H9 (cell line): ENCODE measurements around the gene TRIM67. TPM values are rescaled to one million over a fixed set of nuclear protein-coding genes. Genes with fewer than 3 reads are reported as not detected.

Experiments used
- DNase-seq: peaks from one replicate; pipeline ENCODE4 v3.0.0-alpha.2; 2017
- H2AFZ ChIP-seq: one replicate; pipeline ENCODE4 v1.6.1; 2013; ENCODE audit warnings: mild to moderate bottlenecking, low read length, control low read depth, moderate library complexity
- H2AK5ac ChIP-seq: 2 replicates; pipeline ENCODE4 v1.6.1; 2013; ENCODE audit warnings: low read length, control low read depth, mixed read lengths; ENCODE audit not compliant: insufficient read length
- H2BK120ac ChIP-seq: one replicate; pipeline ENCODE4 v1.6.1; 2013; ENCODE audit warnings: low read depth, mild to moderate bottlenecking, low read length, control low read depth, inconsistent platforms; ENCODE audit not compliant: poor library complexity, severe bottlenecking
- H2BK12ac ChIP-seq: 2 replicates; pipeline ENCODE4 v1.6.1; 2013; ENCODE audit warnings: low read length, control low read depth, mixed read lengths, low read depth; ENCODE audit not compliant: insufficient read length
- H2BK15ac ChIP-seq: 2 replicates; pipeline ENCODE4 v1.6.1; 2013; ENCODE audit warnings: low read depth, low read length, control low read depth
- H2BK20ac ChIP-seq: one replicate; pipeline ENCODE4 v1.6.1; 2013; ENCODE audit warnings: low read depth, mild to moderate bottlenecking, low read length, control low read depth, inconsistent platforms; ENCODE audit not compliant: poor library complexity, severe bottlenecking
- H2BK5ac ChIP-seq: 2 replicates; pipeline ENCODE4 v1.6.1; 2013; ENCODE audit warnings: low read length, control low read depth, mixed read lengths; ENCODE audit not compliant: insufficient read length
- H3K14ac ChIP-seq: 2 replicates; pipeline ENCODE4 v1.6.1; 2013; ENCODE audit warnings: low read length, control low read depth; ENCODE audit not compliant: insufficient read depth
- H3K18ac ChIP-seq: 2 replicates; pipeline ENCODE4 v1.6.1; 2013; ENCODE audit warnings: low read depth, mild to moderate bottlenecking, mixed read lengths, low read length, control low read depth; ENCODE audit not compliant: insufficient read length
- H3K23ac ChIP-seq: 2 replicates; pipeline ENCODE4 v1.6.1; 2013; ENCODE audit warnings: low read length, control low read depth, mixed read lengths, low read depth; ENCODE audit not compliant: insufficient read length
- H3K23me2 ChIP-seq: 2 replicates; pipeline ENCODE4 v1.6.1; 2013; ENCODE audit warnings: low read depth, mild to moderate bottlenecking, mixed read lengths, low read length, control low read depth; ENCODE audit not compliant: insufficient read length, poor library complexity, severe bottlenecking
- H3K27ac ChIP-seq: 2 replicates; pipeline ENCODE4 v1.5.1; 2013; ENCODE audit warnings: low read length, control low read depth, mixed read lengths, low read depth; ENCODE audit not compliant: insufficient read length
- H3K27me3 ChIP-seq: 2 replicates; pipeline ENCODE4 v1.6.1; 2013; ENCODE audit warnings: low read length, control low read depth, inconsistent platforms; ENCODE audit not compliant: insufficient read depth
- H3K4ac ChIP-seq: 2 replicates; pipeline ENCODE4 v1.6.1; 2013; ENCODE audit warnings: low read depth, mild to moderate bottlenecking, control low read depth, inconsistent platforms, low read length, moderate library complexity
- H3K4me1 ChIP-seq: 2 replicates; pipeline ENCODE4 v1.6.1; 2013; ENCODE audit warnings: low read length, control low read depth, inconsistent platforms; ENCODE audit not compliant: insufficient read depth
- H3K4me2 ChIP-seq: 2 replicates; pipeline ENCODE4 v1.6.1; 2013; ENCODE audit warnings: low read length, control low read depth, mixed read lengths; ENCODE audit not compliant: insufficient read length, insufficient read depth
- H3K56ac ChIP-seq: 2 replicates; pipeline ENCODE4 v1.6.1; 2013; ENCODE audit warnings: low read depth, mild to moderate bottlenecking, mixed read lengths, low read length, control low read depth; ENCODE audit not compliant: insufficient read length
- H3K79me1 ChIP-seq: 2 replicates; pipeline ENCODE4 v1.6.1; 2013; ENCODE audit warnings: low read depth, mild to moderate bottlenecking, moderate library complexity, low read length, control low read depth, inconsistent platforms; ENCODE audit not compliant: insufficient read depth, poor library complexity, severe bottlenecking
- H3K79me2 ChIP-seq: 2 replicates; pipeline ENCODE4 v1.6.1; 2013; ENCODE audit warnings: low read length, control low read depth, inconsistent platforms; ENCODE audit not compliant: insufficient read depth
- H3K9ac ChIP-seq: 2 replicates; pipeline ENCODE4 v1.6.1; 2013; ENCODE audit warnings: low read length, control low read depth, mixed read lengths; ENCODE audit not compliant: insufficient read length; ENCODE audit errors: extremely low read depth
- H3K9me3 ChIP-seq: one replicate; pipeline ENCODE4 v1.6.1; 2013; ENCODE audit warnings: low read depth, low read length, inconsistent platforms; ENCODE audit not compliant: control insufficient read depth
- H3T11ph ChIP-seq: one replicate; pipeline ENCODE4 v1.6.1; 2013; ENCODE audit warnings: mild to moderate bottlenecking, low read length, control low read depth, inconsistent platforms
- H4K20me1 ChIP-seq: one replicate; pipeline ENCODE4 v1.6.1; 2013; ENCODE audit not compliant: control insufficient read depth, insufficient read length, insufficient read depth
- H4K5ac ChIP-seq: 2 replicates; pipeline ENCODE4 v1.6.1; 2013; ENCODE audit warnings: low read depth, mild to moderate bottlenecking, mixed read lengths, low read length, control low read depth; ENCODE audit not compliant: insufficient read length
- H4K8ac ChIP-seq: replicated peaks from 2 replicates; pipeline ENCODE4 v1.6.1; 2013; ENCODE audit warnings: low read length, control low read depth, mixed read lengths, low read depth; ENCODE audit not compliant: insufficient read length
- H4K91ac ChIP-seq: 2 replicates; pipeline ENCODE4 v1.6.1; 2013; ENCODE audit warnings: low read depth, mild to moderate bottlenecking, moderate library complexity, mixed read lengths, low read length, control low read depth; ENCODE audit not compliant: insufficient read length
- H3K27ac Mint-ChIP-seq, 3 experiments: 2 replicates in 2 of 3; 3 replicates in 1 of 3; pipeline ENCODE4 v1.8.0; 2020 to 2021; ENCODE audit warnings: mixed read lengths in 3 of 3, mild to moderate bottlenecking in 1 of 3, moderate library complexity in 1 of 3
- H3K27me3 Mint-ChIP-seq: 2 replicates; pipeline ENCODE4 v1.8.0; 2021; ENCODE audit warnings: low read depth, mild to moderate bottlenecking, moderate library complexity, mixed read lengths
- H3K36me3 Mint-ChIP-seq, 3 experiments: 2 replicates in 2 of 3; 3 replicates in 1 of 3; pipeline ENCODE4 v1.8.0; 2020 to 2021; ENCODE audit warnings: low read depth in 3 of 3, mixed read lengths in 3 of 3; ENCODE audit not compliant: insufficient read depth in 1 of 3
- H3K4me1 Mint-ChIP-seq, 2 experiments: 2 replicates each; pipeline ENCODE4 v1.8.0; 2020; ENCODE audit warnings: mixed read lengths in 2 of 2
- H3K4me3 Mint-ChIP-seq, 2 experiments: 2 replicates in 1 of 2; 3 replicates in 1 of 2; pipeline ENCODE4 v1.8.0; 2020 to 2021; ENCODE audit warnings: mild to moderate bottlenecking in 2 of 2, mixed read lengths in 2 of 2, moderate library complexity in 1 of 2
- H3K9me3 Mint-ChIP-seq, 2 experiments: 2 replicates in 1 of 2; 3 replicates in 1 of 2; pipeline ENCODE4 v1.8.0; 2020; ENCODE audit warnings: mild to moderate bottlenecking in 2 of 2, mixed read lengths in 2 of 2, moderate library complexity in 1 of 2
- WGBS: extraction: QIAGEN DNeasy Blood & Tissue Kit; methylation state at CpG from one replicate; pipeline ENCODE4 v1.1.7; 2013; ENCODE audit warnings: missing lambda C conversion rate, low lambda C conversion rate, mixed read lengths; ENCODE audit not compliant: insufficient read length; ENCODE audit errors: extremely low coverage; 5-methylcytosine and 5-hydroxymethylcytosine counted together
- total RNA-seq: library from RNA; stranded (reverse); gene quantifications from 2 replicates; pipeline ENCODE4 v1.2.1, GENCODE V29; 2021
- TF ChIP-seq, protein P1 (sequence below): fragments of 200-600 bp; sonication (generic); conservative IDR thresholded peaks from 3 replicates; pipeline ENCODE4 v1.8.0; 2021; ENCODE audit warnings: antibody characterized with exemption, mild to moderate bottlenecking

The TRIM67 gene
- total RNA-seq, 1 experiment from 2014 or later: not detected

DNA sequence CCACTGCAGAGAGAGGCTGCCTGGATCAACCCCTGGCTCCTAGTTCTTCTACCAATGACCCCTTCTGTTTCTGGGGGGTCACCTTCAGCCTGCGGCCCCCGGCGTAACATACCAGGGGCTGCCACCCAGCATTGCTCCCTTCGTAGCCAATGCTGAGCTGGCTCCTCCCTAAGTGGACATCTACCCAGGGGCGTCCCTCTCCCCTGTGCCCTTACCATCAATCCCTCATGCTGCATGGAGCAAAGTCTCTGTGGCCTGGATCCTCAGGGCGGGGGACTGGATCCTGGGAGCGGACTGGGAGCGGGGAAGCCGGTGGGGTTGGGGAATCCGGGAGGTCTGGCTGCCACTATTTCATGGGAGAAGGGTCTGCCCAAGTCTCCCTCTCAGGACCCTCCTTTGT is 28.6 kb downstream of the TRIM67 start:
- H4K91ac ChIP-seq: no peak overlapping the region
- no peak overlapping the region for H3K23ac ChIP-seq
- H3K27ac ChIP-seq: no peak overlapping the region
- no peak overlapping the region for H2BK120ac ChIP-seq
- no peak for DNase-seq
- no peak overlapping the region for H2BK20ac ChIP-seq
- H2BK12ac ChIP-seq: no peak overlapping the region
- no peaks in the 10 kb centered on the region for H3K23me2 ChIP-seq
- H2AK5ac ChIP-seq: no peak overlapping the region
- no peak overlapping the region for H4K8ac ChIP-seq
- H3K14ac ChIP-seq: no peak overlapping the region; the same call in 1 of the 2 replicates
- H3K79me2 ChIP-seq: no peaks in the 10 kb centered on the region
- no peaks in the 10 kb centered on the region for H4K20me1 ChIP-seq
- no peak overlapping the region for H3K4me3 Mint-ChIP-seq
- no peak overlapping the region for H3K56ac ChIP-seq
- no peak overlapping the region for H3K18ac ChIP-seq
- H3K27ac Mint-ChIP-seq: no peak overlapping the region
- no peak overlapping the region for H3K4me2 ChIP-seq
- no peaks in the 10 kb centered on the region for H3K9me3 ChIP-seq
- H3K79me1 ChIP-seq: no peaks in the 10 kb centered on the region
- peaks cover 7 to 10% of the 10 kb centered on the region in 2 experiments; a peak in 4 of 5 replicates for H3K9me3 Mint-ChIP-seq
- H3K9ac ChIP-seq: no peak overlapping the region
- peaks cover 16 to 17% of the 10 kb centered on the region in 2 experiments for H3K4me1 Mint-ChIP-seq
- H4K5ac ChIP-seq: no peak overlapping the region
- no CpG with 5 or more reads among the region's 10 CpGs for WGBS
- H2BK15ac ChIP-seq: no peak overlapping the region
- H2AFZ ChIP-seq: no peak overlapping the region
- H2BK5ac ChIP-seq: no peak overlapping the region
- peaks cover 99% of the 10 kb centered on the region for H3K27me3 Mint-ChIP-seq
- H3K4me1 ChIP-seq: no peaks in the 10 kb centered on the region
- H3K4ac ChIP-seq: no peak overlapping the region
- TF ChIP-seq, protein P1, sequence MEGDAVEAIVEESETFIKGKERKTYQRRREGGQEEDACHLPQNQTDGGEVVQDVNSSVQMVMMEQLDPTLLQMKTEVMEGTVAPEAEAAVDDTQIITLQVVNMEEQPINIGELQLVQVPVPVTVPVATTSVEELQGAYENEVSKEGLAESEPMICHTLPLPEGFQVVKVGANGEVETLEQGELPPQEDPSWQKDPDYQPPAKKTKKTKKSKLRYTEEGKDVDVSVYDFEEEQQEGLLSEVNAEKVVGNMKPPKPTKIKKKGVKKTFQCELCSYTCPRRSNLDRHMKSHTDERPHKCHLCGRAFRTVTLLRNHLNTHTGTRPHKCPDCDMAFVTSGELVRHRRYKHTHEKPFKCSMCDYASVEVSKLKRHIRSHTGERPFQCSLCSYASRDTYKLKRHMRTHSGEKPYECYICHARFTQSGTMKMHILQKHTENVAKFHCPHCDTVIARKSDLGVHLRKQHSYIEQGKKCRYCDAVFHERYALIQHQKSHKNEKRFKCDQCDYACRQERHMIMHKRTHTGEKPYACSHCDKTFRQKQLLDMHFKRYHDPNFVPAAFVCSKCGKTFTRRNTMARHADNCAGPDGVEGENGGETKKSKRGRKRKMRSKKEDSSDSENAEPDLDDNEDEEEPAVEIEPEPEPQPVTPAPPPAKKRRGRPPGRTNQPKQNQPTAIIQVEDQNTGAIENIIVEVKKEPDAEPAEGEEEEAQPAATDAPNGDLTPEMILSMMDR: no peak
- H3K27me3 ChIP-seq: no peaks in the 10 kb centered on the region; the same call in 1 of the 2 replicates
- H3K36me3 Mint-ChIP-seq: peaks cover 0 to 11% (median 0%) of the 10 kb centered on the region in 3 experiments; a peak in 3 of 7 replicates
- no peak overlapping the region for H3T11ph ChIP-seq
